GM12875 (cell line): ENCODE results near the gene PRDM11.
A peak's percentile ranks its signal among the peaks of the same experiment; 100 is the strongest.

Source experiments
- H3K4me3 ChIP-seq: one replicate; pipeline ENCODE4 v1.5.1; 2011; ENCODE audit warnings: low read depth, low read length, control low read depth
- TF ChIP-seq, protein P1 (sequence below): IDR thresholded peaks from 2 replicates; pipeline ENCODE4 v1.5.1; 2011; ENCODE audit warnings: low read depth, mild to moderate bottlenecking, control low read depth, inconsistent platforms, low read length, moderate library complexity, borderline replicate concordance; ENCODE audit not compliant: insufficient read depth

PRDM11 gene

DNA sequence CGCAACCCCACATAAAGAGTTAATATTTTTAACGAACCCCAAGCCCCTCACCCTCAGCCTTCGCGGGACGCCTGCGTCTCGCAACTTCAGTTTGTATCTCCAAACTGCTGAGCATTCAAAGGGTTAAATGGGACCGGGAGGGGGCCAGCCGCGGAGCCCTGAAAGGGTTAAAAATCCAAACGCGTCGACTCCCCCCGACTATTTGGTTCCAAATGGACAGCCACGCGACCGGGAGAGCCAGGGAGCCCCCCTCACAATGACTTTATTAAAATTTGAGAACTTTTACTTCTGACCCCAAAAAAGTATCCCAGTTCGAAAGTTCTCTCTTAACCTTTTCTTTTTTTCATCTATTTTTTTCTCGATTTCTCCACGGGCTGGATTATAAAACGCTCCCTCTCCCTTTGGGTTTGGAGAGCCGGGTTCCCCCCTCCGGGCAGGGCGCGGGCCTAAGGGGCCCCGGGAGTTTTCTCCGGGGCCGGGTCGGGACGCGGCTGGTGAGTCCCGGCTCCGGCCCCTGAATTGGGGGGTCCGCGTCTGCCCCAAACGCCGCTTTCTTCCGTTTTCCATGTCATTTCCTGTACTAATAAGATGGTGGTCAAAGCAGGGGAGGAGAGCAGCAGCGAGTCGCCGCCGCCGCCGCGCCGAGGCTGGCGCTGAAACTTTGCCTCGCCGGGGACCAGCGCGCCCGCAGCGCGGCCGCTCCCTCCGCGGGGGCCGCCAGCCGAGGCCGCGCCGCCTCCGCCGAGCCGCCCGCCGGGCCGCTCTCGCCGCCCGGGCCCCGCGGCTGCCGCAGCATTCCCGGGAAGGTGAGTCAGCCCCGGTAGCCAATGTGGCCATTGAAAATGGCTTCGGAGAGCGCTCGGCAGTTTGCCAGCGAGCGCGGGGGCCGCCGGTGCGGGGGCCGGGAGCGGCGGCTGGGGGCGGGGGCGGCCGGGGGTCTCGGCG is at the start of gene PRDM11:
TSS of gene PRDM11 (plus strand) at position 568 of the 945 bp plus-strand sequence. CDS start 35,128 bp downstream, outside the sequence.
- TF ChIP-seq, protein P1, sequence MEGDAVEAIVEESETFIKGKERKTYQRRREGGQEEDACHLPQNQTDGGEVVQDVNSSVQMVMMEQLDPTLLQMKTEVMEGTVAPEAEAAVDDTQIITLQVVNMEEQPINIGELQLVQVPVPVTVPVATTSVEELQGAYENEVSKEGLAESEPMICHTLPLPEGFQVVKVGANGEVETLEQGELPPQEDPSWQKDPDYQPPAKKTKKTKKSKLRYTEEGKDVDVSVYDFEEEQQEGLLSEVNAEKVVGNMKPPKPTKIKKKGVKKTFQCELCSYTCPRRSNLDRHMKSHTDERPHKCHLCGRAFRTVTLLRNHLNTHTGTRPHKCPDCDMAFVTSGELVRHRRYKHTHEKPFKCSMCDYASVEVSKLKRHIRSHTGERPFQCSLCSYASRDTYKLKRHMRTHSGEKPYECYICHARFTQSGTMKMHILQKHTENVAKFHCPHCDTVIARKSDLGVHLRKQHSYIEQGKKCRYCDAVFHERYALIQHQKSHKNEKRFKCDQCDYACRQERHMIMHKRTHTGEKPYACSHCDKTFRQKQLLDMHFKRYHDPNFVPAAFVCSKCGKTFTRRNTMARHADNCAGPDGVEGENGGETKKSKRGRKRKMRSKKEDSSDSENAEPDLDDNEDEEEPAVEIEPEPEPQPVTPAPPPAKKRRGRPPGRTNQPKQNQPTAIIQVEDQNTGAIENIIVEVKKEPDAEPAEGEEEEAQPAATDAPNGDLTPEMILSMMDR = no peak
- H3K4me3 ChIP-seq = peak within 1 kb of the TSS; percentile 61

DNA sequence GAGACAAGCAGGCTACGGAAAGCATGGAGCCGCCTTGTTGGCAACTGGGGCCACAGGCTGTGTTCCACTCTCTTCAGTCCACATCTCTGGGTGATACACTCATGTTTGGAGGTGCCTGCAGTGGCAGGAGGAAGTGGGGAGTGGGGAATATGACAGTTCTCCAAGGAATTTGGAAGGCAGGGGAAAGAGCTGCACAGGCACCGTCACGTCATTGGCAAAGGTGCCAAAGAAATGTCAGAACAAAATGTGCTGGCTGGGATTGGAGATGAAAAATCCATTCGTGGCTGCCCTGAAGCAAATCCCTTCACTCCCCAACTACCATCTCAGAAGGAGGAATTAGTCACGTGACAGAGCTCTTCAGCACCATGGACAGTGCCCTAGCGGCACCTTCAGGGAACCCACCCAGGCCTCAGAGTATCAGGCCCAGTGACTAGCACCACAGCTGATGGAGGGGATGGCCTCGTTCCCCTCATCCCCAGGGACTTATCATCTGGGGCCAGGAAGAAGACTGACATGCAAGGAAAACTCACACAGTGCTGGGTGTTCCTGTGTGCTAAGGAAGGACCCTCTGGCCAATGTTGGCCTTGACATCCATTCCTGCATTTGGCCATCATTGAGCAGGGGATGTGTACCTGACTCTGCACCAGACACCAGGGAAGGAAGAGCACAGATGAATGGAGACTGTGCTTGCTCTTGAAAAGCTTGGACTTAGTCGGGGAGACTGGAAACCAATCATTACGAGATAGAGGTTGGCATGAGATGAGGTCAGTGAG is 48.5 kb upstream of the PRDM11 start:
- TF ChIP-seq, protein P1 = no peak
- no peak overlapping the region for H3K4me3 ChIP-seq

DNA sequence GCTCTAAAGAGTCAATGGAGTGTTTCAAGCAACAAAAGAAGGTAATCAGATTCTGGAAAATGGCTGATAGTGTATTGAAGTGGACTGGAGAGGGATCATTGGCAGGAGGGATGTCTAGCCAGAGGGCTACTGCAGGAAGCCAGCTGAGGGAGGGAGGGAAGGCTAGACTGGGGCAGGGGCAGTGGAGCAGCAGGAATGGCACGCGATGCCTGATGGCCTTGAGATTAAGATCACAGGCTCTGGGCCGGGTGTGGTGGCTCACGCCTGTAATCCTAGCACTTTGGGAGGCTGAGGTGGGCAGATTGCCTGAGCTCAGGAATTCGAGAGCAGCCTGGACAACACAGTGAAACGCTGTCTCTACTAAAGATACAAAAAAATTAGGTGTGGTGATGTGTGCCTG is 47.5 kb upstream of the PRDM11 start:
- TF ChIP-seq, protein P1 = no peak

DNA sequence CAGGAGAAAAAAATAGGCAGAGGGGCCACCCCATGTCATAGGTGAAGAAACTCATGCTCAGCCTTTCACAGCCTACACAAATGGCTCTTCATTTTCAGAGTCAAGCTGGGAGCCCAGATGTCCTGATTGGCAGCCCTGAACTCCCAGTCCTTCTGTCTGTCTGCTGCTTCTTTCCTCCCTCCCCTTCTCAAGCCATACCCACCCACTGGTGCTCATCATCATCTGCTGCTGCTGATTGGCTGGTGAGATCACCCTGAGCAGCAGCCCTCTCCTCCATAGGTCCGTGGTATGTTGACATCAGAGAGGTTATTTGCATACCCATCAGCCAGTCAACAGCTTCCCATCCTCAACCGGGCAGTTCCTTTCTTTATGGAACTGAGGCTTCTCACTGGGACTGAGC is 46.1 kb upstream of the PRDM11 start:
- TF ChIP-seq, protein P1 = no peak
- no peak overlapping the region for H3K4me3 ChIP-seq

More for the DNA sequence above, 47.5 kb upstream of the PRDM11 start:
- no peak overlapping the region for H3K4me3 ChIP-seq

DNA sequence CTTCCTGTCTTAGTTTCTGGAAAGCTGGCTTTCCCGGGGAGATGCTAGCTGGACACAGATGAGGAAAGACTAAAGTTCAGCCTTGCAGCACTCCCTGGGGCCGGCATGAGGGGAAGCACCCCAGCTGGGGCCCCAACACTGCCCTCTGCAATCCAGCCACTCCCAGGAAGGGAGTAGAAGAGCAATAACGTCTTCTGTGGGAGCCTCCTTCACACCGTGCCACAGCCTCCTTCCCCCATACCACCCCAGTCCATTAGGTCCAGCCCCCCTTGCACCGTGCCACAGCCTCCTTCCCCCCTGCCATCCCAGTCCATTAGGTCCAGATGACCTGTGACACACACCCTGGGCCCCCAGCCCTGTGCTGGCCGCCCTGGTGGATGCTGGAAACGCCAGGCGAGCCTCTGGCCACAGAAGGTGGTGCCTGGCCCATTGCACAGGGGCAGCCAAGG is 44.1 kb upstream of the PRDM11 start:
- no peak overlapping the region for H3K4me3 ChIP-seq
- TF ChIP-seq, protein P1 = no peak

DNA sequence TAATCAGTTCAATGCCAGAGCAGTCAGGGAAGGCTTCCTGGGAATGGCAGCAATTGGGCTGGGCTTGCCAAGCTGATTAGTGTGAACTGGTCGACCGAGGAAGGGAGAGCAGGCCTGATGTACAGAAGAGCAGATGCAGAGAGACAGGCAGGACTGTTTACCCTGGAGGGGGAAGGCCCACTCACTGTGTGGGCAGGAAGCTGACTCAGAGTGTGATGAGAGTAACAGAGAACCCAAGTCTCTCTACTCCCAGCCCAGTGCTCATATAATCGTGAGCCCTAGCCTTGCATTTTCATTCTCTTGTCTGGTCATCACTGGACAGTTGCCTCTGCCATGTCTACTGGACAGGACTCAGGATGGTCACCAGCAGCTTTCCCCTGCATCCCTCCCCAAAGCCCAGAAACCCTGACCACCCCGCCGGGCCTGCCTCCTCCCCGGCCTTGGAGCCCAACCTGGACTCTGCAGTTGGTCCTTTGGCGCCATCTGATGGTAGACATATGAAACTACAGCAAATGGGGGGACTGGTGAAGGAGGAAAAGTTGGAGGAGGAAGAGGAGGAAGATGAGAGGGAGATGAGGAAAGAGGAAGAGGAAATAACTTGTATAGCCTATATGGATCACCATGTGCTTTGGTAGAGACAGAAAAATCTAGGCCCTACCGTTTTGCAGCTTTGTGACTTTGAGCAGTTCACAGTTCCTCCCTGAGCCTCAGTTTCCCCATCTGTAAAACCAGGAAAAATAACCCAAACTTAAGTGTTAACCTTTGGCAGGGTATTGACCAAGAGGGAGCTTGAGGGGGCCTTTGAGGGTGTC is 43.4 kb upstream of the PRDM11 start:
- TF ChIP-seq, protein P1 = peak; percentile 81
- H3K4me3 ChIP-seq = no peak overlapping the region
